H9 (cell line): ENCODE measurements around the gene REG3G. TPM values are rescaled to one million over a fixed set of nuclear protein-coding genes. Genes with fewer than 3 reads are reported as not detected.

Experiments
- DNase-seq: peaks from one replicate; pipeline ENCODE4 v3.0.0-alpha.2; 2017
- H2AFZ ChIP-seq: one replicate; pipeline ENCODE4 v1.6.1; 2013; ENCODE audit warnings: mild to moderate bottlenecking, low read length, control low read depth, moderate library complexity
- H2AK5ac ChIP-seq: 2 replicates; pipeline ENCODE4 v1.6.1; 2013; ENCODE audit warnings: low read length, control low read depth, mixed read lengths; ENCODE audit not compliant: insufficient read length
- H2BK120ac ChIP-seq: one replicate; pipeline ENCODE4 v1.6.1; 2013; ENCODE audit warnings: low read depth, mild to moderate bottlenecking, low read length, control low read depth, inconsistent platforms; ENCODE audit not compliant: poor library complexity, severe bottlenecking
- H2BK12ac ChIP-seq: 2 replicates; pipeline ENCODE4 v1.6.1; 2013; ENCODE audit warnings: low read length, control low read depth, mixed read lengths, low read depth; ENCODE audit not compliant: insufficient read length
- H2BK15ac ChIP-seq: 2 replicates; pipeline ENCODE4 v1.6.1; 2013; ENCODE audit warnings: low read depth, low read length, control low read depth
- H2BK20ac ChIP-seq: one replicate; pipeline ENCODE4 v1.6.1; 2013; ENCODE audit warnings: low read depth, mild to moderate bottlenecking, low read length, control low read depth, inconsistent platforms; ENCODE audit not compliant: poor library complexity, severe bottlenecking
- H2BK5ac ChIP-seq: 2 replicates; pipeline ENCODE4 v1.6.1; 2013; ENCODE audit warnings: low read length, control low read depth, mixed read lengths; ENCODE audit not compliant: insufficient read length
- H3K14ac ChIP-seq: 2 replicates; pipeline ENCODE4 v1.6.1; 2013; ENCODE audit warnings: low read length, control low read depth; ENCODE audit not compliant: insufficient read depth
- H3K18ac ChIP-seq: 2 replicates; pipeline ENCODE4 v1.6.1; 2013; ENCODE audit warnings: low read depth, mild to moderate bottlenecking, mixed read lengths, low read length, control low read depth; ENCODE audit not compliant: insufficient read length
- H3K23ac ChIP-seq: 2 replicates; pipeline ENCODE4 v1.6.1; 2013; ENCODE audit warnings: low read length, control low read depth, mixed read lengths, low read depth; ENCODE audit not compliant: insufficient read length
- H3K23me2 ChIP-seq: 2 replicates; pipeline ENCODE4 v1.6.1; 2013; ENCODE audit warnings: low read depth, mild to moderate bottlenecking, mixed read lengths, low read length, control low read depth; ENCODE audit not compliant: insufficient read length, poor library complexity, severe bottlenecking
- H3K27ac ChIP-seq: 2 replicates; pipeline ENCODE4 v1.5.1; 2013; ENCODE audit warnings: low read length, control low read depth, mixed read lengths, low read depth; ENCODE audit not compliant: insufficient read length
- H3K27me3 ChIP-seq: 2 replicates; pipeline ENCODE4 v1.6.1; 2013; ENCODE audit warnings: low read length, control low read depth, inconsistent platforms; ENCODE audit not compliant: insufficient read depth
- H3K4ac ChIP-seq: 2 replicates; pipeline ENCODE4 v1.6.1; 2013; ENCODE audit warnings: low read depth, mild to moderate bottlenecking, control low read depth, inconsistent platforms, low read length, moderate library complexity
- H3K4me1 ChIP-seq: 2 replicates; pipeline ENCODE4 v1.6.1; 2013; ENCODE audit warnings: low read length, control low read depth, inconsistent platforms; ENCODE audit not compliant: insufficient read depth
- H3K4me2 ChIP-seq: 2 replicates; pipeline ENCODE4 v1.6.1; 2013; ENCODE audit warnings: low read length, control low read depth, mixed read lengths; ENCODE audit not compliant: insufficient read length, insufficient read depth
- H3K56ac ChIP-seq: 2 replicates; pipeline ENCODE4 v1.6.1; 2013; ENCODE audit warnings: low read depth, mild to moderate bottlenecking, mixed read lengths, low read length, control low read depth; ENCODE audit not compliant: insufficient read length
- H3K79me1 ChIP-seq: 2 replicates; pipeline ENCODE4 v1.6.1; 2013; ENCODE audit warnings: low read depth, mild to moderate bottlenecking, moderate library complexity, low read length, control low read depth, inconsistent platforms; ENCODE audit not compliant: insufficient read depth, poor library complexity, severe bottlenecking
- H3K79me2 ChIP-seq: 2 replicates; pipeline ENCODE4 v1.6.1; 2013; ENCODE audit warnings: low read length, control low read depth, inconsistent platforms; ENCODE audit not compliant: insufficient read depth
- H3K9ac ChIP-seq: 2 replicates; pipeline ENCODE4 v1.6.1; 2013; ENCODE audit warnings: low read length, control low read depth, mixed read lengths; ENCODE audit not compliant: insufficient read length; ENCODE audit errors: extremely low read depth
- H3K9me3 ChIP-seq: one replicate; pipeline ENCODE4 v1.6.1; 2013; ENCODE audit warnings: low read depth, low read length, inconsistent platforms; ENCODE audit not compliant: control insufficient read depth
- H3T11ph ChIP-seq: one replicate; pipeline ENCODE4 v1.6.1; 2013; ENCODE audit warnings: mild to moderate bottlenecking, low read length, control low read depth, inconsistent platforms
- H4K20me1 ChIP-seq: one replicate; pipeline ENCODE4 v1.6.1; 2013; ENCODE audit not compliant: control insufficient read depth, insufficient read length, insufficient read depth
- H4K5ac ChIP-seq: 2 replicates; pipeline ENCODE4 v1.6.1; 2013; ENCODE audit warnings: low read depth, mild to moderate bottlenecking, mixed read lengths, low read length, control low read depth; ENCODE audit not compliant: insufficient read length
- H4K8ac ChIP-seq: replicated peaks from 2 replicates; pipeline ENCODE4 v1.6.1; 2013; ENCODE audit warnings: low read length, control low read depth, mixed read lengths, low read depth; ENCODE audit not compliant: insufficient read length
- H4K91ac ChIP-seq: 2 replicates; pipeline ENCODE4 v1.6.1; 2013; ENCODE audit warnings: low read depth, mild to moderate bottlenecking, moderate library complexity, mixed read lengths, low read length, control low read depth; ENCODE audit not compliant: insufficient read length
- H3K27ac Mint-ChIP-seq, 3 experiments: 2 replicates in 2 of 3; 3 replicates in 1 of 3; pipeline ENCODE4 v1.8.0; 2020 to 2021; ENCODE audit warnings: mixed read lengths in 3 of 3, mild to moderate bottlenecking in 1 of 3, moderate library complexity in 1 of 3
- H3K27me3 Mint-ChIP-seq: 2 replicates; pipeline ENCODE4 v1.8.0; 2021; ENCODE audit warnings: low read depth, mild to moderate bottlenecking, moderate library complexity, mixed read lengths
- H3K36me3 Mint-ChIP-seq, 3 experiments: 2 replicates in 2 of 3; 3 replicates in 1 of 3; pipeline ENCODE4 v1.8.0; 2020 to 2021; ENCODE audit warnings: low read depth in 3 of 3, mixed read lengths in 3 of 3; ENCODE audit not compliant: insufficient read depth in 1 of 3
- H3K4me1 Mint-ChIP-seq, 2 experiments: 2 replicates each; pipeline ENCODE4 v1.8.0; 2020; ENCODE audit warnings: mixed read lengths in 2 of 2
- H3K4me3 Mint-ChIP-seq, 2 experiments: 2 replicates in 1 of 2; 3 replicates in 1 of 2; pipeline ENCODE4 v1.8.0; 2020 to 2021; ENCODE audit warnings: mild to moderate bottlenecking in 2 of 2, mixed read lengths in 2 of 2, moderate library complexity in 1 of 2
- H3K9me3 Mint-ChIP-seq, 2 experiments: 2 replicates in 1 of 2; 3 replicates in 1 of 2; pipeline ENCODE4 v1.8.0; 2020; ENCODE audit warnings: mild to moderate bottlenecking in 2 of 2, mixed read lengths in 2 of 2, moderate library complexity in 1 of 2
- WGBS: extraction: QIAGEN DNeasy Blood & Tissue Kit; methylation state at CpG from one replicate; pipeline ENCODE4 v1.1.7; 2013; ENCODE audit warnings: missing lambda C conversion rate, low lambda C conversion rate, mixed read lengths; ENCODE audit not compliant: insufficient read length; ENCODE audit errors: extremely low coverage; 5-methylcytosine and 5-hydroxymethylcytosine counted together
- total RNA-seq: library from RNA; stranded (reverse); gene quantifications from 2 replicates; pipeline ENCODE4 v1.2.1, GENCODE V29; 2021
- TF ChIP-seq, protein P1 (sequence below): fragments of 200-600 bp; sonication (generic); conservative IDR thresholded peaks from 3 replicates; pipeline ENCODE4 v1.8.0; 2021; ENCODE audit warnings: antibody characterized with exemption, mild to moderate bottlenecking

The REG3G gene
- total RNA-seq, 1 experiment from 2014 or later, result not detected

DNA sequence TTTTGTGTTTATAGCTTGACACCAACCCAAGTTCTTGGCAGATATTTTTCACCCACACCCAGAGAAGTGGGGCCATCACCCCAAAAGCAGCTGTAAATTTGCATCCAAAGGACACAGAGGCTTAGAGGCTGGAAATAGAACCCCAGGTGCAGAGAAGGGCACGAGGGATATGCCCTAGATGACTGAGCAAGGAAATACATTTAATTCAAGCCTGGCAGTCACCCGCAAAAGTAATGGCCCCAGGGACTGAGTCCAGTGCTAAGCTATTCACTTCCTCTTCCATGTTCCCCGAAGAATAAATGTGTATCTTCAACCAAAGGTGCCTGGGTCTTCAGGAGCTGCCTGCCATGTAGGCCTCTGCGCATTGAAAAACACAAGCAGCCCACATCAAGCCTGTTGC lies 14.0 kb upstream of the REG3G start:
- Histone ChIP-seq H2AK5ac (no peak overlapping the region), H4K5ac (no peak overlapping the region), H2BK120ac (no peak overlapping the region), H3K14ac (no peak overlapping the region), H3K79me1 (no peaks in the 10 kb centered on the region), H3K27me3 (no peaks in the 10 kb centered on the region), H3K18ac (no peak overlapping the region), H2BK12ac (no peak overlapping the region), H3K23ac (no peak overlapping the region), H3K79me2 (no peaks in the 10 kb centered on the region), H3K23me2 (no peaks in the 10 kb centered on the region), H3K4ac (no peak overlapping the region), H2BK20ac (no peak overlapping the region), H3K56ac (no peak overlapping the region), H3T11ph (no peak overlapping the region), H4K91ac (no peak overlapping the region), H2BK5ac (no peak overlapping the region), H2AFZ (no peak overlapping the region), H3K9me3 (no peaks in the 10 kb centered on the region), H2BK15ac (no peak overlapping the region), H4K8ac (no peak overlapping the region), H3K4me2 (no peak overlapping the region), H3K4me1 (no peaks in the 10 kb centered on the region), H4K20me1 (no peaks in the 10 kb centered on the region), H3K27ac (no peak overlapping the region), H3K9ac (no peak overlapping the region)
- DNase-seq, result no peak
- Mint-ChIP-seq H3K27me3 (no peaks in the 10 kb centered on the region; the same call in 1 of the 2 replicates), H3K4me1 (no peaks in the 10 kb centered on the region), H3K4me3 (no peak overlapping the region), H3K36me3 (no peaks in the 10 kb centered on the region), H3K27ac (no peak overlapping the region), H3K9me3 (no peaks in the 10 kb centered on the region; a peak in 1 of 5 replicates)
- WGBS, result no CpG with 5 or more reads among the region's 4 CpGs
- TF ChIP-seq, protein P1, sequence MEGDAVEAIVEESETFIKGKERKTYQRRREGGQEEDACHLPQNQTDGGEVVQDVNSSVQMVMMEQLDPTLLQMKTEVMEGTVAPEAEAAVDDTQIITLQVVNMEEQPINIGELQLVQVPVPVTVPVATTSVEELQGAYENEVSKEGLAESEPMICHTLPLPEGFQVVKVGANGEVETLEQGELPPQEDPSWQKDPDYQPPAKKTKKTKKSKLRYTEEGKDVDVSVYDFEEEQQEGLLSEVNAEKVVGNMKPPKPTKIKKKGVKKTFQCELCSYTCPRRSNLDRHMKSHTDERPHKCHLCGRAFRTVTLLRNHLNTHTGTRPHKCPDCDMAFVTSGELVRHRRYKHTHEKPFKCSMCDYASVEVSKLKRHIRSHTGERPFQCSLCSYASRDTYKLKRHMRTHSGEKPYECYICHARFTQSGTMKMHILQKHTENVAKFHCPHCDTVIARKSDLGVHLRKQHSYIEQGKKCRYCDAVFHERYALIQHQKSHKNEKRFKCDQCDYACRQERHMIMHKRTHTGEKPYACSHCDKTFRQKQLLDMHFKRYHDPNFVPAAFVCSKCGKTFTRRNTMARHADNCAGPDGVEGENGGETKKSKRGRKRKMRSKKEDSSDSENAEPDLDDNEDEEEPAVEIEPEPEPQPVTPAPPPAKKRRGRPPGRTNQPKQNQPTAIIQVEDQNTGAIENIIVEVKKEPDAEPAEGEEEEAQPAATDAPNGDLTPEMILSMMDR, result no peak
